HEK293T (cell line): ENCODE measurements around the gene BDH1.
"Not testable (repeated sequence)": the region's sequence is repeated elsewhere in the genome, so short reads cannot be mapped to it uniquely, and the experiment has no call there.

Experiments
- ELF4 ChIP-seq: fragments of 450-650 bp; IDR thresholded peaks from 2 replicates; pipeline ENCODE4 v1.6.1; 2017; ENCODE audit warnings: antibody characterized with exemption
- FOXM1 ChIP-seq: fragments of 450-650 bp; IDR thresholded peaks from 2 replicates; pipeline ENCODE4 v1.6.1; 2017; ENCODE audit warnings: mild to moderate bottlenecking, borderline replicate concordance
- SP1 ChIP-seq: fragments of 450-650 bp; IDR thresholded peaks from 2 replicates; pipeline ENCODE4 v1.6.1; 2017
- TARDBP ChIP-seq: fragments of 450-650 bp; IDR thresholded peaks from 2 replicates; pipeline ENCODE4 v1.6.1; 2016

GRCh38 chr3:197586768-197587167 is 31.0 kb upstream of the BDH1 start:
- TF ChIP-seq FOXM1, ELF4, SP1, TARDBP: not testable (repeated sequence)
